SU-DHL-6 (cell line): ENCODE data around the gene SYDE2.

ENCODE experiments used
- H2AFZ ChIP-seq: fragments of 200-600 bp; sonication (generic); 2 replicates; pipeline ENCODE4 v1.6.1; 2014; ENCODE audit warnings: low read depth, mild to moderate bottlenecking, moderate library complexity, mixed read lengths, antibody characterized with exemption, low read length; ENCODE audit not compliant: severe bottlenecking
- H3F3A ChIP-seq: fragments of 200-600 bp; shearing (Covaris generic); 2 replicates; pipeline ENCODE4 v1.6.0; 2016; ENCODE audit warnings: antibody characterized with exemption, mild to moderate bottlenecking; ENCODE audit not compliant: insufficient read depth
- H3K27ac ChIP-seq: fragments of 200-600 bp; sonication (generic); 2 replicates; pipeline ENCODE4 v1.5.1; 2016; ENCODE audit warnings: low read depth, mild to moderate bottlenecking, low read length, moderate library complexity, mixed read lengths
- H3K27me3 ChIP-seq: fragments of 200-600 bp; sonication (generic), shearing (Covaris generic); 2 replicates; pipeline ENCODE4 v1.6.0; 2014; ENCODE audit warnings: mild to moderate bottlenecking, low read length
- H3K36me3 ChIP-seq: fragments of 200-600 bp; sonication (generic); 2 replicates; pipeline ENCODE4 v1.6.1; 2014; ENCODE audit warnings: mild to moderate bottlenecking, low read length, mixed read lengths
- H3K4me2 ChIP-seq: fragments of 300-600, 200-600 bp; shearing (Covaris generic), sonication (generic); 2 replicates; pipeline ENCODE4 v1.6.0; 2014; ENCODE audit warnings: low read length, low read depth, mild to moderate bottlenecking; ENCODE audit not compliant: poor library complexity, severe bottlenecking
- H3K4me3 ChIP-seq: fragments of 200-600 bp; sonication (generic); 2 replicates; pipeline ENCODE4 v1.5.1; 2014; ENCODE audit warnings: antibody characterized with exemption, low read length, mild to moderate bottlenecking, mixed read lengths; ENCODE audit not compliant: insufficient read depth, poor library complexity, severe bottlenecking
- H3K79me2 ChIP-seq: fragments of 200-600 bp; sonication (generic); 2 replicates; pipeline ENCODE4 v1.6.1; 2014; ENCODE audit warnings: mild to moderate bottlenecking, low read length, moderate library complexity; ENCODE audit not compliant: insufficient read depth
- H3K9ac ChIP-seq: fragments of 200-600 bp; sonication (generic); 2 replicates; pipeline ENCODE4 v1.7.0; 2014; ENCODE audit warnings: mild to moderate bottlenecking, low read length
- H3K9me2 ChIP-seq: fragments of 200-600 bp; sonication (generic); replicated peaks from 2 replicates; pipeline ENCODE4 v1.6.1; 2014; ENCODE audit warnings: low read length; ENCODE audit not compliant: insufficient read depth
- H3K9me3 ChIP-seq: fragments of 200-600 bp; sonication (generic); 2 replicates; pipeline ENCODE4 v1.6.1; 2014; ENCODE audit warnings: low read length, mixed read lengths; ENCODE audit not compliant: insufficient read depth
- H4K20me1 ChIP-seq: fragments of 200-600 bp; sonication (generic); 2 replicates; pipeline ENCODE4 v1.6.1; 2014; ENCODE audit warnings: low read depth, mild to moderate bottlenecking, antibody characterized with exemption, low read length, moderate library complexity, mixed read lengths
- CTCF ChIP-seq: fragments of 200-600 bp; sonication (generic); IDR thresholded peaks from one replicate; pipeline ENCODE4 v1.5.1; 2017; ENCODE audit warnings: antibody characterized with exemption, mild to moderate bottlenecking, low read length, moderate library complexity; ENCODE audit not compliant: insufficient read depth, poor library complexity, severe bottlenecking
- EZH2phosphoT487 ChIP-seq: fragments of 200-600 bp; sonication (generic), shearing (Covaris generic); conservative IDR thresholded peaks from 2 replicates; pipeline ENCODE4 v1.6.1; 2018; ENCODE audit warnings: mild to moderate bottlenecking, antibody characterized with exemption, low read length, moderate library complexity, mixed read lengths

The SYDE2 gene

GRCh38 chr1:85180869-85181268 lies 19.9 kb downstream of the SYDE2 start:
- no peak for TF ChIP-seq CTCF
- TF ChIP-seq EZH2phosphoT487 = no peak
- H3K27me3 ChIP-seq = no peaks in the 10 kb centered on the region
- H3K9me2 ChIP-seq = no peaks in the 10 kb centered on the region
- no peak overlapping the region for H3K4me3 ChIP-seq
- no peaks in the 10 kb centered on the region for H3K79me2 ChIP-seq
- no peaks in the 10 kb centered on the region for H3K9me3 ChIP-seq
- H3K36me3 ChIP-seq = no peaks in the 10 kb centered on the region
- no peak overlapping the region for H3K4me2 ChIP-seq
- no peak overlapping the region for H2AFZ ChIP-seq
- no peak overlapping the region for H3K27ac ChIP-seq
- no peaks in the 10 kb centered on the region for H3F3A ChIP-seq
- H4K20me1 ChIP-seq = no peaks in the 10 kb centered on the region
- H3K9ac ChIP-seq = no peak overlapping the region

- no peak overlapping the region for H3K4me3 ChIP-seq
- H3K79me2 ChIP-seq = no peaks in the 10 kb centered on the region
- no peaks in the 10 kb centered on the region for H4K20me1 ChIP-seq
- no peaks in the 10 kb centered on the region for H3F3A ChIP-seq
- H3K27ac ChIP-seq = no peak overlapping the region
- H2AFZ ChIP-seq = no peak overlapping the region
- H3K9me2 ChIP-seq = no peaks in the 10 kb centered on the region
- H3K36me3 ChIP-seq = no peaks in the 10 kb centered on the region
- H3K9ac ChIP-seq = no peak overlapping the region
- TF ChIP-seq CTCF (no peak), EZH2phosphoT487 (no peak)
- H3K27me3 ChIP-seq = no peaks in the 10 kb centered on the region
- H3K4me2 ChIP-seq = no peak overlapping the region
- H3K9me3 ChIP-seq = no peaks in the 10 kb centered on the region
Measured at GRCh38 chr1:85179522-85179921, 21.3 kb downstream of the SYDE2 start.

- Histone ChIP-seq H2AFZ (no peak overlapping the region), H3K4me2 (no peak overlapping the region)
Measured at GRCh38 chr1:85178396-85178795, 22.4 kb downstream of the SYDE2 start.

More at GRCh38 chr1:85178396-85178795, 22.4 kb downstream of the SYDE2 start:
- TF ChIP-seq EZH2phosphoT487 = no peak
- TF ChIP-seq CTCF = no peak
- Histone ChIP-seq H3K27me3 (no peaks in the 10 kb centered on the region), H4K20me1 (no peaks in the 10 kb centered on the region), H3K4me3 (no peak overlapping the region), H3K27ac (no peak overlapping the region), H3K9me2 (no peaks in the 10 kb centered on the region), H3K9me3 (no peaks in the 10 kb centered on the region), H3K36me3 (no peaks in the 10 kb centered on the region), H3K79me2 (no peaks in the 10 kb centered on the region), H3F3A (no peaks in the 10 kb centered on the region), H3K9ac (no peak overlapping the region)
